A549 (cell line): ENCODE results near the gene ABI3BP. TPM values are rescaled to one million over a fixed set of nuclear protein-coding genes. Genes with fewer than 3 reads are reported as not detected.
A peak's percentile ranks its signal among the peaks of the same experiment; 100 is the strongest.

ENCODE experiments used
- ATAC-seq, 2 experiments: fragments of 200-7000 bp in 1 of 2; fragments of >200 bp in 1 of 2; cut with Nextera tagmentation in 1 of 2; cut with Tn5 transposase in 1 of 2; 3 replicates each; pipeline versions ENCODE4 v1.8.0 to v1.9.1; 2018 to 2020; ENCODE audit warnings: mild to moderate bottlenecking in 1 of 2, moderate library complexity in 1 of 2
- CTCF ChIA-PET: fragments of 300-600 bp; sonication (Branson Sonifier 250); formaldehyde crosslinking; extraction: SDS; loops from one replicate; lab custom pipeline; 2021; ENCODE audit warnings: antibody characterized with exemption, inconsistent platforms; lab: Yijun Ruan, JAX
- POLR2A ChIA-PET: fragments of 350-600 bp; formaldehyde crosslinking; extraction: SDS; loops from one replicate; lab custom pipeline; 2021; ENCODE audit warnings: antibody characterized with exemption, inconsistent platforms; lab: Yijun Ruan, JAX
- DNase-seq, 2 experiments: peaks; one replicate each; pipeline versions ENCODE4 v3.0.0 to v3.0.0-alpha.2; 2011 to 2016; ENCODE audit warnings: low read depth in 1 of 2, low spot score in 1 of 2
- FAIRE-seq: peaks from 2 replicates; lab custom pipeline; 2011; peaks lifted over from hg19 to GRCh38; lab: Jason Lieb, UNC
- H3K27ac ChIP-seq, 2 experiments: fragments of >200 bp; sonication (Bioruptor Twin); formaldehyde crosslinking; 3 replicates each; pipeline ENCODE4 v1.5.1; 2016 to 2017
- H3K4me1 ChIP-seq: fragments of >200 bp; sonication (Bioruptor Twin); formaldehyde crosslinking; 3 replicates; pipeline ENCODE4 v1.6.1; 2016
- H3K4me2 ChIP-seq: fragments of >200 bp; sonication (Bioruptor Twin); formaldehyde crosslinking; 3 replicates; pipeline ENCODE4 v1.6.1; 2016
- H3K4me3 ChIP-seq: fragments of >200 bp; sonication (Bioruptor Twin); formaldehyde crosslinking; 3 replicates; pipeline ENCODE4 v1.5.1; 2016
- H3K9me3 ChIP-seq: fragments of >200 bp; sonication (Bioruptor Twin); formaldehyde crosslinking; 3 replicates; pipeline ENCODE4 v1.6.1; 2016
- BHLHE40 ChIP-seq: IDR thresholded peaks from 2 replicates; pipeline ENCODE4 v1.6.1; 2012; ENCODE audit warnings: low read depth, low read length, inconsistent platforms
- CTCF ChIP-seq: fragments of >200 bp; sonication (Bioruptor Twin); formaldehyde crosslinking; IDR thresholded peaks from 3 replicates; pipeline ENCODE4 v1.5.1; 2016
- GATA3 ChIP-seq: IDR thresholded peaks from 2 replicates; pipeline ENCODE4 v1.6.1; 2012; ENCODE audit warnings: borderline replicate concordance
- HMGXB4 ChIP-seq: fragments of 250-450 bp; sonication (Bioruptor Pico); IDR thresholded peaks from 2 replicates; pipeline ENCODE4 v1.5.0; 2021; ENCODE audit warnings: mild to moderate bottlenecking, moderate library complexity, borderline replicate concordance
- MAX ChIP-seq: IDR thresholded peaks from 2 replicates; pipeline ENCODE4 v1.6.1; 2012
- NFE2L2 ChIP-seq: fragments of 150-350 bp; conservative IDR thresholded peaks from 2 replicates; pipeline ENCODE4 v1.6.1; 2014; ENCODE audit warnings: low read length
- NR3C1 ChIP-seq: fragments of >200 bp; sonication (Bioruptor Twin); formaldehyde crosslinking; IDR thresholded peaks from 3 replicates; pipeline ENCODE4 v1.6.1; 2017
- PBX3 ChIP-seq: IDR thresholded peaks from 2 replicates; pipeline ENCODE4 v1.6.1; 2012
- POLR2AphosphoS2 ChIP-seq: conservative IDR thresholded peaks from 2 replicates; pipeline ENCODE4 v1.6.1; 2012; ENCODE audit warnings: low read length, improper control_type of control experiment, inconsistent platforms
- RAD21 ChIP-seq, 2 experiments: fragments of >200 bp in 1 of 2; sonication (Bioruptor Twin) in 1 of 2; formaldehyde crosslinking in 1 of 2; IDR thresholded peaks in 1 of 2; conservative IDR thresholded peaks in 1 of 2; 2 replicates in 1 of 2; 3 replicates in 1 of 2; pipeline ENCODE4 v1.6.1; 2012 to 2018; ENCODE audit warnings: inconsistent platforms in 1 of 2
- RFX5 ChIP-seq: fragments of 450-650 bp; IDR thresholded peaks from 2 replicates; pipeline ENCODE4 v1.7.1; 2014; ENCODE audit warnings: antibody characterized with exemption, mild to moderate bottlenecking, moderate library complexity
- RNF2 ChIP-seq: fragments of 200-600 bp; sonication (generic); IDR thresholded peaks from 2 replicates; pipeline ENCODE4 v1.6.1; 2016; ENCODE audit warnings: low read depth, mild to moderate bottlenecking, antibody characterized with exemption, moderate library complexity, borderline replicate concordance
- SMC3 ChIP-seq: fragments of >200 bp; sonication (Bioruptor Twin); formaldehyde crosslinking; IDR thresholded peaks from 3 replicates; pipeline ENCODE4 v1.6.1; 2018; ENCODE audit warnings: inconsistent platforms
- TFCP2L1 ChIP-seq: fragments of 250-450 bp; sonication (Bioruptor Pico); IDR thresholded peaks from 2 replicates; pipeline ENCODE4 v1.5.0; 2021; ENCODE audit warnings: mild to moderate bottlenecking
- ZC3H11A ChIP-seq: fragments of 450-650 bp; IDR thresholded peaks from 2 replicates; pipeline ENCODE4 v1.6.1; 2014; ENCODE audit warnings: antibody characterized with exemption, mild to moderate bottlenecking
- ZFP36 ChIP-seq: fragments of 450-650 bp; IDR thresholded peaks from 2 replicates; pipeline ENCODE4 v1.6.1; 2014; ENCODE audit warnings: borderline replicate concordance; ENCODE audit not compliant: partially characterized antibody
- ZNF302 ChIP-seq: fragments of 250-450 bp; sonication (Bioruptor Pico); IDR thresholded peaks from 2 replicates; pipeline ENCODE4 v1.9.0; 2021; ENCODE audit warnings: inconsistent platforms, mild to moderate bottlenecking, moderate library complexity
- ZSCAN20 ChIP-seq: fragments of 250-450 bp; sonication (Bioruptor Pico); IDR thresholded peaks from 2 replicates; pipeline ENCODE4 v1.8.0; 2022; ENCODE audit warnings: mild to moderate bottlenecking, moderate library complexity
- WGBS: methylation state at CpG from one replicate; pipeline ENCODE4 v1.1.6; 2017; ENCODE audit errors: missing lambda C conversion rate; 5-methylcytosine and 5-hydroxymethylcytosine counted together
- polyA plus RNA-seq, 4 experiments: library from polyadenylated mRNA; depleted of rRNA in 3 of 4; stranded (reverse); fragments of >200 nt; fragmentation: RNase III in 1 of 4; extraction: RNeasy Plus Mini Kit Qiagen cat#74134 plus additional on column Dnase treatment in 1 of 4; gene quantifications; 2 replicates in 3 of 4; 3 replicates in 1 of 4; pipeline ENCODE4 v1.2.3, GENCODE V29; 2011 to 2017

ABI3BP gene
- polyA plus RNA-seq, 2 of the 4 experiments (the other 2 are of a cell fraction) = 1.3 to 1.8 TPM

- DNase-seq (no peak), FAIRE-seq (no peak), ATAC-seq (no peak)
- ChIA-PET POLR2A (interaction anchor here (1.1 kb wide), 1 partner anchor 36 kb away, joined by 3 read pairs; no protein-coding TSS in a partner anchor), CTCF (interaction anchor here (0.6 to 1.3 kb wide), 3 partner anchors 12 to 482 kb away, joined by 3 to 4 read pairs (median 4); no protein-coding TSS in a partner anchor)
- Histone ChIP-seq H3K4me3 (no peak overlapping the region), H3K4me2 (no peak overlapping the region), H3K27ac (no peak overlapping the region), H3K4me1 (peaks cover 32% of the 10 kb centered on the region), H3K9me3 (no peaks in the 10 kb centered on the region)
- no peak for TF ChIP-seq TFCP2L1 (CRISPR knock-in tag)
- no peak for TF ChIP-seq RFX5
- no peak for TF ChIP-seq MAX
- TF ChIP-seq BHLHE40 = no peak
Measured at GRCh38 chr3:100715176-100715575, 278.0 kb downstream of the ABI3BP start.

- Histone ChIP-seq H3K4me2 (peak overlapping the region; percentile 84), H3K9me3 (no peaks in the 10 kb centered on the region), H3K4me3 (peak overlapping the region; percentile 86), H3K27ac (peak overlapping the region; percentile 94 to 96), H3K4me1 (peaks cover 21% of the 10 kb centered on the region)
- ChIA-PET CTCF (interaction anchor here (0.6 to 1.6 kb wide), 10 partner anchors 11 to 394 kb away, joined by 3 to 4 read pairs (median 3); no protein-coding TSS in a partner anchor), POLR2A (interaction anchor here (0.7 to 1.5 kb wide), 3 partner anchors 8 to 375 kb away, joined by 3 to 6 read pairs (median 4); partner anchors contain the start of genes LNP1 and TOMM70)
- TF ChIP-seq NR3C1 (no peak), GATA3 (no peak), ZC3H11A (no peak), PBX3 (no peak), ZFP36 (no peak), ZSCAN20 (CRISPR knock-in tag) (no peak), HMGXB4 (CRISPR knock-in tag) (no peak), NFE2L2 (no peak), RNF2 (no peak), SMC3 (0 out of 3 replicates have a peak, but pooled peaks have one; percentile 13), POLR2AphosphoS2 (no peak), RAD21 (conservative IDR thresholded peaks at IDR 0.05 in 1 of 2, IDR thresholded peaks at IDR 0.05 in 1 of 2) (peak in 1 of 2 experiments; percentile 29; a peak in 1 of 5 replicates), CTCF (peak; percentile 8; the same call in 1 of the 3 replicates), ZNF302 (no peak)
- FAIRE-seq (no peak), ATAC-seq (peak; percentile 65 to 73), DNase-seq (peak; percentile 82 to 85)
- WGBS = 5% methylated on average over 8 of the region's 8 CpGs
Measured at GRCh38 chr3:100710261-100710968, 282.8 kb downstream of the ABI3BP start.
